GM10248 (cell line): Measurements from ENCODE around the gene SLC9B1.

Experiments used
- CTCF ChIA-PET: fragments of 300-600 bp; sonication (Branson Sonifier 250); formaldehyde crosslinking; extraction: SDS; loops from one replicate; lab custom pipeline; 2021; ENCODE audit warnings: antibody characterized with exemption; lab: Yijun Ruan, JAX
- POLR2A ChIA-PET: fragments of 350-650 bp; sonication (Branson Sonifier 250); formaldehyde crosslinking; extraction: SDS; loops from one replicate; lab custom pipeline; 2020; ENCODE audit warnings: antibody characterized with exemption; lab: Yijun Ruan, JAX
- DNase-seq: peaks from one replicate; pipeline ENCODE4 v3.0.0; 2012; ENCODE audit errors: extremely low spot score
- CTCF ChIP-seq: IDR thresholded peaks from 2 replicates; pipeline ENCODE4 v1.5.1; 2012; ENCODE audit warnings: mild to moderate bottlenecking, low read depth; ENCODE audit errors: extremely low read depth, missing control alignments, control extremely low read depth

The SLC9B1 gene

DNA sequence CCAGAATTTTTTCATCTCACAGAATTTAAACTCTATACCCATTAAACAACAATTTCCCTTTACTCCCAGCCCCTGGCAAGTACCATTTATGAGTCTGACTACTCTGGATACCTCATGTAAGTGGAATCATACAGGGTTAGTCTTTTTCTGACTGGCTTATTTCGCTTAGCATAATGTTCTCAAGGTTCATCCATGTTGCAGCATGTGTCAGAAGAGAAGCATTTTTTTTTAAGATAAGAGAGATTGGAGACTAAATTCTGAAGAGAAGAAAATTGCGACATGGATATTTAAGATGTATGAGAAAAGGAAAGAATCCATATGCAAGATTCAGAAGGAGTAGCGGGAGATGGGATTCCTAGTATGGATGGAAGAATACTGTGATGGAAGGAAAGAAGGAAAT lies 11.3 kb upstream of the SLC9B1 start:
- no peak for TF ChIP-seq CTCF
- ChIA-PET POLR2A (no interaction called here), CTCF (interaction anchor here (1.7 to 2.7 kb wide), 2 partner anchors 13 to 61 kb away, joined by 6 to 10 read pairs; no protein-coding TSS in a partner anchor)
- no peak for DNase-seq

DNA sequence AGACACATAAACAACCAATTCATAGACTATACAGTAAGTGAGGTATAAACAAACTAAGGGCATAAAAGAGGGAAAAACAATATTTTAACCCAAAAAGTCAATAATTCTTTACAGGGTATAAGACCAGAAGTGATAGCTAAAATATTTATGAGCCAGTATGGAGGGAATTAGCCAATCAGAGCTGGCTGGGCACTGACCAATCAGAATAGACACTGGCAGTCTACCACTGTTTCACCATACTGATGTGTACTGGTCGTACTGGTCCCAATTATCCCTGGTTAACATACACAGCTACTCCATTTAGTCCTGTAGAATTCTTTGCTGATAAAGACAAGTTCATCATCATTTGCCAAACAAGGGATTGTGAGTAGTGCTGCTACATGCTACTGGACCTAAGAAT lies 9.8 kb upstream of the SLC9B1 start:
- DNase-seq, result no peak
- POLR2A ChIA-PET, result no interaction called here
- TF ChIP-seq CTCF, result no peak
- CTCF ChIA-PET, result interaction anchor here (0.9 to 2.7 kb wide), 8 partner anchors 13 to 63 kb away, joined by 3 to 10 read pairs (median 5); no protein-coding TSS in a partner anchor

GRCh38 chr4:103026868-103027267 lies 7.4 kb upstream of the SLC9B1 start:
- DNase-seq, result no peak
- TF ChIP-seq CTCF, result no peak
- ChIA-PET POLR2A (no interaction called here), CTCF (interaction anchor here (0.7 kb wide), 1 partner anchor 64 kb away, joined by 3 read pairs; no protein-coding TSS in a partner anchor)

GRCh38 chr4:103024996-103025395 lies 5.5 kb upstream of the SLC9B1 start:
- POLR2A ChIA-PET, result no interaction called here
- no peak for DNase-seq
- TF ChIP-seq CTCF, result no peak
- CTCF ChIA-PET, result interaction anchor here (1.4 kb wide), 1 partner anchor 16 kb away, joined by 3 read pairs; no protein-coding TSS in a partner anchor

GRCh38 chr4:103021120-103021519 lies 1.6 kb upstream of the SLC9B1 start:
- ChIA-PET POLR2A (no interaction called here), CTCF (interaction anchor here (1.1 to 1.3 kb wide), 2 partner anchors 26 to 78 kb away, joined by 3 read pairs; no protein-coding TSS in a partner anchor)
- TF ChIP-seq CTCF, result no peak
- DNase-seq, result no peak

GRCh38 chr4:103018391-103019307 lies 856 bp downstream of the SLC9B1 start:
- ChIA-PET POLR2A (interaction anchor here (0.6 kb wide), 1 partner anchor 517 kb away, joined by 3 read pairs; no protein-coding TSS in a partner anchor), CTCF (interaction anchor here (1.2 to 3.1 kb wide), 8 partner anchors 9 to 398 kb away, joined by 3 to 15 read pairs (median 4); partner anchors contain the start of gene BDH2)
- no peak for TF ChIP-seq CTCF
- DNase-seq, result no peak
